A549 treated with RU486 at 1 μM for 4 hours (cell line): ENCODE measurements around the gene CLPSL1. TPM values are rescaled to one million over a fixed set of nuclear protein-coding genes. Genes with fewer than 3 reads are reported as not detected.

Experiments
- total RNA-seq: library from RNA; stranded (reverse); fragments of 200-300 nt; extraction: Qiagen RNA extraction; gene quantifications from 5 replicates; pipeline ENCODE4 v1.2.3, GENCODE V29; 2022; ENCODE audit warnings: low read depth

The CLPSL1 gene, protein sequence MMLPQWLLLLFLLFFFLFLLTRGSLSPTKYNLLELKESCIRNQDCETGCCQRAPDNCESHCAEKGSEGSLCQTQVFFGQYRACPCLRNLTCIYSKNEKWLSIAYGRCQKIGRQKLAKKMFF
- not detected in 5 replicates for total RNA-seq

GRCh38 chr6:35780719-35781118 lies at the start of gene CLPSL1:
Gene CLPSL1 (plus strand): TSS chr6:35781019. CDS start chr6:35781111, 92 bp downstream.

GRCh38 chr6:35736982-35737412 lies 43.8 kb upstream of the CLPSL1 start, which contains the start of gene ARMC12:
Gene ARMC12 (plus strand): TSS chr6:35737032. CDS start chr6:35737109, 77 bp downstream.

DNA sequence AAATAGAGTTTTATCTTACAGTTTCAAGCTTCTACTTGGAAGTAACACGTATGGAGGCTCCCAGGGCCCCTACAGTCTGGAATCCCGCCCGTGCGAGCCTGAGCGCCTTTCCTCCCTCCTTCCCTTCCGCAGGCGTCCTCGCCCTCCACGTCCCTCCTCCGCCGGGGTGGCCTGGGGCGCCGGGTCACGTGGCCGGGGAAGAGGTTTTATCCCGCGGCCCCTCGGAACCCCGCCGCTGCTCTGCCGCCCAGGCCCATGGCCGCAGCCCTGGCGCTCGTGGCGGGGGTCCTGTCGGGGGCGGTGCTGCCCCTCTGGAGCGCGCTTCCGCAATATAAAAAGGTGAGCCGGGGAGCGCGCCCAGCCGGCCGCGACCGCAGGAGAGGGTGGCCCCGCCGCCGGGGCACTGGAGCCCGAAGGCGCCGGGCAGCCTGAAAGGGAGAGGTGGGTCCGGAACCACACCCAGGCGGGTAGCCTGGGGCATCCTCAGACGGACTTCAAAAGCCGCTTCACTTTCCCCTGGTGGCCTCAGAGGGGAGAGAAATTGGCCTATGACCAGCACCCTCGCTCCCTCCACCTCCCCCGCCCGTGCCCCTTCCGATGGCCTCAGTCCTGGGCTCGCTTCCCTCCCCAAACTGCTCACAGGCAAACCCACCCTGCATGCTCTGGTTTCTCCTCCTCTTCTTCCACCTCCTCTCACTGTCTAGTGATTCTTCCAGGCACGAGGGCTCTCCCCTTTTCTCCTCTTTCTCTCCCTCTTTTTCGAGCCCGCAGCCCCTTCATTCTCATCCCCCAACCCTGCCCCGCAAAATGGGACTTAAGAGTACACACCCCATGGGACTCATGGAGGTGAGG lies 4.2 kb upstream of the CLPSL1 start, which contains the start of gene CLPSL2:
Gene CLPSL2 (plus strand): TSS at position 235 of the 852 bp plus-strand sequence. CDS start 21 bp downstream, at position 256.

GRCh38 chr6:35804996-35805736 lies 24.3 kb downstream of the CLPSL1 start, which contains the start of gene LHFPL5:
Gene LHFPL5 (plus strand): TSS chr6:35805352. CDS start chr6:35805671, 319 bp downstream.

Other genes starting within 250 kb of the CLPSL1 start
- gene FKBP5, start 92.1 kb upstream of the CLPSL1 start, total RNA-seq = 10.9 to 15.2 TPM (median 12.7 TPM) in 5 replicates
- 0.15 to 0.46 TPM (median 0.27 TPM) in 4 of 5 replicates, not detected in the other for gene ARMC12, start 44.0 kb upstream of the CLPSL1 start, total RNA-seq
- gene CLPSL2, start 4.4 kb upstream of the CLPSL1 start, total RNA-seq = 0.50 to 1.4 TPM (median 1.3 TPM) in 4 of 5 replicates, not detected in the other
- not detected in 5 replicates for gene CLPS, start 16.3 kb downstream of the CLPSL1 start, total RNA-seq
- gene LHFPL5, start 24.3 kb downstream of the CLPSL1 start, total RNA-seq = 0.05 TPM in 1 of 5 replicates, not detected in the others
- gene SRPK1, start 140.1 kb downstream of the CLPSL1 start, total RNA-seq = 20.8 to 51.4 TPM (median 35.2 TPM) in 5 replicates
- not detected in 5 replicates for gene SLC26A8, start 243.6 kb downstream of the CLPSL1 start, total RNA-seq
- 21.1 to 27.6 TPM (median 25.5 TPM) in 5 replicates for gene MAPK14, start 246.8 kb downstream of the CLPSL1 start, total RNA-seq